Colonic mucosa (tissue), 4 donors: ENCODE results near the gene TAF7L. TPM values are rescaled to one million over a fixed set of nuclear protein-coding genes. Genes with fewer than 3 reads are reported as not detected.
"Not testable (repeated sequence)": the region's sequence is repeated elsewhere in the genome, so short reads cannot be mapped to it uniquely, and the experiment has no call there.

Source experiments
- DNase-seq: peaks from one replicate; pipeline ENCODE4 v3.0.0-alpha.2; 2020
- H3K27ac ChIP-seq: fragments of 200-600 bp; one replicate; pipeline ENCODE4 v1.8.0; 2021
- H3K27me3 ChIP-seq: fragments of 200-600 bp; one replicate; pipeline ENCODE4 v1.8.0; 2021
- H3K36me3 ChIP-seq: fragments of 200-600 bp; one replicate; pipeline ENCODE4 v1.8.0; 2021
- H3K4me1 ChIP-seq: fragments of 200-600 bp; one replicate; pipeline ENCODE4 v1.8.0; 2021; ENCODE audit warnings: mild to moderate bottlenecking
- H3K4me3 ChIP-seq: fragments of 200-600 bp; one replicate; pipeline ENCODE4 v1.8.0; 2021
- H3K9ac ChIP-seq, 2 donors: one replicate each; pipeline ENCODE4 v1.7.0; 2013; ENCODE audit warnings: control low read depth in 2 of 2, low read depth in 2 of 2, low read length in 2 of 2
- H3K9me3 ChIP-seq: fragments of 200-600 bp; one replicate; pipeline ENCODE4 v1.8.0; 2021
- intact Hi-C: fragments of 100-400 bp; cut with DNase I; formaldehyde crosslinking; loops from one replicate; pipeline ENCODE4 v1.14.1; 2022
- total RNA-seq, 2 donors: library from RNA; stranded (reverse); fragmentation: NEBNext Ultra II Directional in 1 of 2; extraction: Animal tissue kit (Norgen Biotek cat#: 25700) in 1 of 2; gene quantifications; one replicate each; pipeline ENCODE4 v1.2.1, GENCODE V29; 2021
- TF ChIP-seq, protein P1 (sequence below): fragments of 200-600 bp; IDR thresholded peaks from one replicate; pipeline ENCODE4 v1.8.0; 2022; ENCODE audit warnings: antibody characterized with exemption, mild to moderate bottlenecking
- donor health status: healthy.
- donor health status: DM: no; HTN: no; CAD: no.
- donor health status: DM: no; HTN: no; CAD: no.

TAF7L gene, protein sequence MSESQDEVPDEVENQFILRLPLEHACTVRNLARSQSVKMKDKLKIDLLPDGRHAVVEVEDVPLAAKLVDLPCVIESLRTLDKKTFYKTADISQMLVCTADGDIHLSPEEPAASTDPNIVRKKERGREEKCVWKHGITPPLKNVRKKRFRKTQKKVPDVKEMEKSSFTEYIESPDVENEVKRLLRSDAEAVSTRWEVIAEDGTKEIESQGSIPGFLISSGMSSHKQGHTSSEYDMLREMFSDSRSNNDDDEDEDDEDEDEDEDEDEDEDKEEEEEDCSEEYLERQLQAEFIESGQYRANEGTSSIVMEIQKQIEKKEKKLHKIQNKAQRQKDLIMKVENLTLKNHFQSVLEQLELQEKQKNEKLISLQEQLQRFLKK
- not detected for total RNA-seq

DNA sequence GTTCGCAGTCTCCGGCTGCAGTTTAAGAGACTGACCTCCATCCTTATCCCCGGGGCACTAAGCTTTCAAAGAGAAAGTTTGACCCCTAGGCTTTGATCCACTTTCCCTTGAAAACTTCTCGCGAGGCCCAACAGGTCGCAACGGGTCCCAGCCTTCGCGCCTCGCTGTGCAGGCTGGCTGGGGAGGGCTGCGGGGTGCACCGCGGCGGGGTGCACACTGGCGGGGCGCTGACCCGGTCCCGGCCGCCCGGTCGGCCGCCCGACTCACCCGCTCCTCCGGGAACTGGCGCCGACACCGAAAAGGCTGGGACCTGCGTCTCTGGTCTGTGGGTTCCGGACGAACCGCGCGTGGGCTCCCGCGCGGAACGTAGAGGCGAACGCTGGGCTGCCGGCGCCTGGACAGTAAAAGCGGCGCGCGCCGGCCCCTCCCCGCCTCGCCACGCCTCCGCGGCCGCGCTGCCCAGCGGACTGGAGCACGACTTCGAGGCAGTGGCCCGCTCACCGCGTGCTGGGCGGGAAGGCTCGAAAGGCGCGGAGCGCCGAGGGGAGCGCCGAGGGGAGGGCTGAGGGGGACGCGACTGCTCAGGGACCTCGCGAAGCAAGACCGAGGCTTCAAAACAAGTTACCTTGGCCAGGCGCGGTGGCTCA lies at the start of gene TAF7L:
TSS of gene TAF7L (minus strand) at position 378 of the 647 bp plus-strand sequence. CDS start 3,791 bp downstream, outside the sequence.
- Histone ChIP-seq H3K36me3 (no peaks in the 10 kb centered on the region), H3K4me3 (no peak within 1 kb of the TSS), H3K27ac (no peak within 1 kb of the TSS), H3K27me3 (no peaks in the 10 kb centered on the region), H3K4me1 (no peaks in the 10 kb centered on the region), H3K9me3 (no peaks in the 10 kb centered on the region), H3K9ac (no peak within 1 kb of the TSS)
- intact Hi-C loops: no loop called here
- TF ChIP-seq, protein P1, sequence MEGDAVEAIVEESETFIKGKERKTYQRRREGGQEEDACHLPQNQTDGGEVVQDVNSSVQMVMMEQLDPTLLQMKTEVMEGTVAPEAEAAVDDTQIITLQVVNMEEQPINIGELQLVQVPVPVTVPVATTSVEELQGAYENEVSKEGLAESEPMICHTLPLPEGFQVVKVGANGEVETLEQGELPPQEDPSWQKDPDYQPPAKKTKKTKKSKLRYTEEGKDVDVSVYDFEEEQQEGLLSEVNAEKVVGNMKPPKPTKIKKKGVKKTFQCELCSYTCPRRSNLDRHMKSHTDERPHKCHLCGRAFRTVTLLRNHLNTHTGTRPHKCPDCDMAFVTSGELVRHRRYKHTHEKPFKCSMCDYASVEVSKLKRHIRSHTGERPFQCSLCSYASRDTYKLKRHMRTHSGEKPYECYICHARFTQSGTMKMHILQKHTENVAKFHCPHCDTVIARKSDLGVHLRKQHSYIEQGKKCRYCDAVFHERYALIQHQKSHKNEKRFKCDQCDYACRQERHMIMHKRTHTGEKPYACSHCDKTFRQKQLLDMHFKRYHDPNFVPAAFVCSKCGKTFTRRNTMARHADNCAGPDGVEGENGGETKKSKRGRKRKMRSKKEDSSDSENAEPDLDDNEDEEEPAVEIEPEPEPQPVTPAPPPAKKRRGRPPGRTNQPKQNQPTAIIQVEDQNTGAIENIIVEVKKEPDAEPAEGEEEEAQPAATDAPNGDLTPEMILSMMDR: no peak
- no peak for DNase-seq

DNA sequence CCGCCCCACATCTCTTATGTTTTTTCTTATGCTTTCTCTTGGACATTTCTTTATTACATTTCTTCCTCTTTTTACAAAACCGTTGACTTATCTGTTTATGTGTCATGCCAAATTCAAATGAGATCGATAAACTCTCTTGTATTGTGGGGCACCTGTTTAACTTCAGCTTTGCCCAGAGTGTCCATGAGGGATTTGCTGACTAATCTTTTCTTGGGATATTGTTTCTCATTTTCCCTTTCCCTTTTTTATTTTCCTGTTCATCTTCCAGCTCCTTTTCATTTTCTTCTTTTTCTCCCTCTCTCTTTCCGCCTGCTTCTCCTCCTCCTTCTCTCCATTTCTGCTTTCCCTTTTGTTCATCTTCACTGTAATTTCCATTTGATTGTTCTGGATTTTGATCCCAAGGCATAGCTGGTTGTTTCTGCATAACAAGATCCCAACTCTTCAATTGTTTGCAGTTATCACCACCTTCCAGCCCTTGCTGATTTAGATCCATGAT lies 46.7 kb upstream of the TAF7L start:
- no peaks in the 10 kb centered on the region for H3K4me1 ChIP-seq
- no peaks in the 10 kb centered on the region for H3K9me3 ChIP-seq
- H3K27ac ChIP-seq: no peak overlapping the region
- no peaks in the 10 kb centered on the region for H3K27me3 ChIP-seq
- intact Hi-C loops: no loop called here
- H3K4me3 ChIP-seq: no peak overlapping the region
- no peaks in the 10 kb centered on the region for H3K36me3 ChIP-seq
- TF ChIP-seq, protein P1: no peak
- H3K9ac ChIP-seq: no peak overlapping the region
- DNase-seq: no peak

DNA sequence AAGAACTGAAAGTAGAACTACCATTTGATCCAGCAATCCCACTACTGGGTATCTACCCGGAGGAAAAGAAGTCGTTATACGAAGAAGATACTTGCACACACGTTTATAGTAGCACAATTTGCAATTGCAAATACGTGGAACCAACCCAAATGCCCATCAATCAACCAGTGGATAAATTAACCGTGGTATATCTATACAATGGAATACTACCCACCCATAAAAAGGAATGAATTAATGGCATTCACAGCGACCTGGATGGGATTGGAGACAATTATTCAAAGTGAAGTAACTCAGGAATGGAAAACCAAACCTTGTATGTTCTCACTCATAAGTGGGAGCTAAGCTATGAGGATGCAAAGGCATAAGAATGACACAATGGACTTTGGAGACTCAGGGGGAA lies 43.2 kb upstream of the TAF7L start:
- H3K27me3 ChIP-seq, H3K9me3 ChIP-seq, DNase-seq, H3K9ac ChIP-seq, H3K27ac ChIP-seq, H3K4me1 ChIP-seq, H3K36me3 ChIP-seq, H3K4me3 ChIP-seq, intact Hi-C loops: not testable (repeated sequence)

DNA sequence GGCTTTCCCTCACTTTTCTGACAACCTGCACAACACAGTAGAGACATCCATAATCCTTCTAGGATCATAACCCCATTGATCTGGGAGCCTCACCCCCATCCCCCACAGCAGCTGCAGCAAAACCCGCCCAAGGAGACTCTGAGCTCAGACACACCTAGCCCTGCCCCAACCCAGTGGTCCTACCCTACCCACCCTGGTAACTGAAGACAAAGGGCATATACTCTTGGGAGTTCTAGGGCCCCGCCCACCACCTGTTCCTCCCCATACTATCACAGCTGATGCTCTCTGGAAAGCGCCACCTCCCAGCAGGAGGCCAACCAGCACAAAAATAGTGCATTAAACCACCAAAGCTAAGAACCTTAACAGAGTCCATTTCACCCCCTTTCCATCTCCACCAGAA lies 35.5 kb upstream of the TAF7L start:
- H3K4me3 ChIP-seq, H3K4me1 ChIP-seq, H3K27ac ChIP-seq, H3K36me3 ChIP-seq, H3K27me3 ChIP-seq, H3K9ac ChIP-seq, intact Hi-C loops, H3K9me3 ChIP-seq, DNase-seq: not testable (repeated sequence)

DNA sequence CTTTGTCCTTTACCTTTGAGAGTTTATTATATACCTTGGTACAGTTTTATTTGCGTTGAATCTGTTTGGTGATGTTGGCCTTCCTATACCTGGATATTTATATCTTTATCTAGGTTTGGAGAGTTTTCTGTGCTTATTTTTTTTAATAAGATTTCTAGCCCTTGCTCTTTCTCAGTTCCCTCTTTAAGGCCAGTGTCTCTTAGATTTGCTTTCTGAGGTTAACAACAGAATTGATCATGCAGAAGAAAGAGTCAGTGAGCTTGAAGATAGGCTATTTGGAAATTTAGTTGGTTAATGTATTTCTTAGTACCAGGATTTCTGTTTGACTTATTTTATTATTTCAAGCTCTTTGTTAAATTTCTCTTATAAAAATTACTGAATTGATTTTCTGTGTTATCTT lies 12.7 kb upstream of the TAF7L start:
- TF ChIP-seq, protein P1: no peak
- intact Hi-C loops: no loop called here

DNA sequence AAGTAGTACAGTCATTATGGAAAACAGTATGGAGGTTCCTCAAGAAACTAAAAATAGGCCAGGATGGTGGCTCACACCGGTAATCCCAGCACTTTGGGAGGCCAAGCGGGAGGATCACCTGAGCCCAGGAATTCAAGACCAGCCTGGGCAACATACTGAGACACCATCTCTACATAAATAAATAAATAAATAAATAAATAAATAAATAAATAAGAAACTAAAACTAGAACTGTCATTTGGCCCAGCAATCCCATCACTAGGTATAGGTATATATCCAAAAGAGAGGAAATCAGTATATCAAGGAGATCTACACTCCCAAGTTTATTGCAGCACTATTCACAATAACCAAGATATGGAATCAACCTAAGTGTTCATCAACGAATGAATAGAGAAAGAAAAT lies 4.5 kb upstream of the TAF7L start:
- H3K27me3 ChIP-seq, H3K9ac ChIP-seq, H3K27ac ChIP-seq, H3K4me3 ChIP-seq, intact Hi-C loops, H3K9me3 ChIP-seq, DNase-seq, H3K4me1 ChIP-seq, H3K36me3 ChIP-seq: not testable (repeated sequence)

More for the DNA sequence above, 12.7 kb upstream of the TAF7L start:
- no peaks in the 10 kb centered on the region for H3K27me3 ChIP-seq
- H3K9me3 ChIP-seq: no peaks in the 10 kb centered on the region
- no peaks in the 10 kb centered on the region for H3K4me1 ChIP-seq
- H3K36me3 ChIP-seq: no peaks in the 10 kb centered on the region
- no peak for DNase-seq
- no peak overlapping the region for H3K27ac ChIP-seq
- no peak overlapping the region for H3K4me3 ChIP-seq
- no peak overlapping the region for H3K9ac ChIP-seq

DNA sequence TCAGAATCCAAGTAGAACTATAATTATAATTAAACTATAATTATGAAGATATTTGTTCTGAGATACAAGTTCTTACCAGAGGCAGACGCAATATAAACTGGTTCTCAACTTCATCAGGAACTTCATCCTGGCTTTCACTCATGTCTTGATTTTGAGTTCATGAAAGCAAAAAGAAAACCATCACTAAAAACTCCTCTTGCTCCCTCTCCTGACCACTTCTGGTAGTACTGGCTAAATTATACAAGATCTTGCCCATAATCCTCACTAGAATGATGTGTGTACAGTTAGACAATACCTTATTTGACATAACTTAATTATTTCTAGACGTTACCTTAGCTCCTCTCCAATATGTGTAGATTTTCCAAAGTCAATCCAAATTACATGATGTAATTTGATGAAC lies 3.7 kb downstream of the TAF7L start:
- intact Hi-C loops: no loop called here
- no peaks in the 10 kb centered on the region for H3K27me3 ChIP-seq
- no peaks in the 10 kb centered on the region for H3K4me1 ChIP-seq
- no peaks in the 10 kb centered on the region for H3K9me3 ChIP-seq
- H3K27ac ChIP-seq: no peak overlapping the region
- TF ChIP-seq, protein P1: peak; percentile 69
- H3K36me3 ChIP-seq: no peaks in the 10 kb centered on the region
- H3K9ac ChIP-seq: no peak overlapping the region
- DNase-seq: peak; percentile 31
- H3K4me3 ChIP-seq: no peak overlapping the region
